GM21717 (cell line): ENCODE measurements around the gene PRKAG3.

Experiments
- ATAC-seq: cut with Tn5 transposase; IDR thresholded peaks from one replicate; pipeline ENCODE4 v1.9.1; 2021; ENCODE audit warnings: mild to moderate bottlenecking, moderate library complexity; ENCODE audit not compliant: unreplicated experiment

PRKAG3 gene

GRCh38 chr2:218815649-218816048 is 16.0 kb downstream of the PRKAG3 start:
- no peak for ATAC-seq

DNA sequence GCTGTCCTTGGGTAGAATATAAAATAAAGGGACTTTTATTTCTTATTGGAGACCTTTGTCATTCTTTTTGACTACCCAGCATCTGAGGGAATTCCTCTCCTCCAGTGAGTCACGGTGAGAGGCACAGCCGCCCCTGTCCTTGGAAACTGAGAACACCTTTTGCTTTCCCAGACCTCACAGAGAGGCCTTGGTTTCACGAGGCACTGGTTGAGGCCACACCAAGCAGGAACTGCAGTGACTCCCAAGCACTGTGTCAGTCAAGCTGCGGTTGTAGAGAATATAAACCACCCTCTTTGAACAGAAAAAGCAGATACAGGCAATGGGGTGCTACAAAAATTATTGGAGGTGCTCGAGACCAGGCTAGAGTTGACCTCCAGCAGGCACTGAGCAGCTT is 16.4 kb downstream of the PRKAG3 start:
- ATAC-seq, result no peak

DNA sequence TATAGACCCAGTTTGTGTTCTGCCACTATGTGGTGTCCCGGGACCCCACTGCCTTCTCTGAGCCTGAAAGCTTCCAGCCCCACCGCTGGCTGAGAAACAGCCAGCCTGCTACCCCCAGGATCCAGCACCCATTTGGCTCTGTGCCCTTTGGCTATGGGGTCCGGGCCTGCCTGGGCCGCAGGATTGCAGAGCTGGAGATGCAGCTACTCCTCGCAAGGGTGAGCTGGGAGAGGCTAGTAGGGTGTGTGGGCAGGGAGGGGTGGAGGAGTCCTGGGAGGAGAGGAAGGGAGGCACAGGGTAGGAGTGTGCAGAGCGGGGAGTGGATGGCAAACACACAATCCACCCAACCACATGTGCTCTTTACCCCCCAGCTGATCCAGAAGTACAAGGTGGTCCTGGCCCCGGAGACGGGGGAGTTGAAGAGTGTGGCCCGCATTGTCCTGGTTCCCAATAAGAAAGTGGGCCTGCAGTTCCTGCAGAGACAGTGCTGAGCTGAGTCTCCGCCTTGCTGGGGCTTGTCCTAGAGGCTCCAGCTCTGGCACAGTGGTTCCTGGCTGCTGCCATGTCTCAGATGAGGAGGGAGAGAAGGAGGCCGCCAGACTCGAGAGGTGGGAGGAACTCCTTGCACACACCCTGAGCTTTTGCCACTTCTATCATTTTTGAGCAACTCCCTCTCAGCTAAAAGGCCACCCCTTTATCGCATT is 16.9 kb downstream of the PRKAG3 start:
- no peak for ATAC-seq

DNA sequence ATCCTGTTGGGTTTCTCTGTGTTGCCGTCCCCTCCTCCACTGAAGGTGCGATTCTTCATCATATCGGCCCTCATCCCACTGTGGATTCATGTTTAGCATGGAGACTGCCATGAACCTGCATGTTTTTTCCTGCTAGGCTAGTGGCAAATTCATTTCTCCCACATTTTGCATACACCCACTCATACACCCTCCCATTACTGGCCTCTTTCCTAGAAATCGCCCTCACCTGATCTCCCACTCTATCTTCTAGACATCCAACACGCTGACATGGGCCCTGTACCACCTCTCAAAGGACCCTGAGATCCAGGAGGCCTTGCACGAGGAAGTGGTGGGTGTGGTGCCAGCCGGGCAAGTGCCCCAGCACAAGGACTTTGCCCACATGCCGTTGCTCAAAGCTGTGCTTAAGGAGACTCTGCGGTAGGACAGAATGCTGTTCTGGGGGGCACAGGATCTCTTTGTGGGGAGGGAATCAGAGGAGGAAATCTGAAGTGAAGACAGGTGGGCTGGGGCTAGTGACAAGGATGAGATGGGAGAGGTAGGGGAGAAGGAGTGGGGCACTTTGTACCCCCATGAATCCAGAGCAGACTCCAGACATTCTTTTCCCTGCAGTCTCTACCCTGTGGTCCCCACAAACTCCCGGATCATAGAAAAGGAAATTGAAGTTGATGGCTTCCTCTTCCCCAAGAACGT is 17.7 kb downstream of the PRKAG3 start:
- no peak for ATAC-seq

DNA sequence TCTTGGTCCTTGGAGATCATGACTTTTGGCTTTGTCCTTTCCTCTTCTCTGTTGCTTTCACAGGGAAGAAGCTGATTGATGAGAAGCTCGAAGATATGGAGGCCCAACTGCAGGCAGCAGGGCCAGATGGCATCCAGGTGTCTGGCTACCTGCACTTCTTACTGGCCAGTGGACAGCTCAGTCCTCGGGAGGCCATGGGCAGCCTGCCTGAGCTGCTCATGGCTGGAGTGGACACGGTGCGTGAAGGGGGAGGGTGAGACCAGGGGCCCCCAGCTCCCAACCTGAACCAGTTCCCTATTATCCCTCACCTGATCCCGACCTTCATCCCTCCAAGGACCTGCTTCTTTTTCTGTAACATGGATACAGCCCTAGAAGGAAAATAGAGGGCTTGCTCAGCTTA is 18.7 kb downstream of the PRKAG3 start:
- no peak for ATAC-seq

GRCh38 chr2:218812096-218812815 is 19.3 kb downstream of the PRKAG3 start:
- no peak for ATAC-seq

DNA sequence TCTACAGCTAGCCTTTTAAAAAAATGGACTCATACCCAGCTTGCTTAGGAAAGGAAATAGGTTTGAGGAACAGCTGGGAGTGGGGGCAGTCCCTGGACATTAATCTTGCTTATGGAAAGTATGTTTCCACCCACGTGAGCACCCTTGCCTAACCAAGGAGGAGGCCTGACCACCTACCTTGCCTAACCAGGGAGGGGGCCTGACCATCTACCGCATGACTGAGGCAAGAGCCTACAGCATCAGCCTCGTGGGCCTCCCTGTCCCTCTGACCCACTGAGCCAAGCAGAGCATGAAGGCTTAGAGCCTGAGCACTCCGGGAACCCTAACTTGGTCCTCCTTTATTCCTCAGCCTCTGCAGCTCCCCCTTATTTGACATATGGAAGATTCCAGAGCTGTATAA is 20.2 kb downstream of the PRKAG3 start:
- ATAC-seq, result no peak

DNA sequence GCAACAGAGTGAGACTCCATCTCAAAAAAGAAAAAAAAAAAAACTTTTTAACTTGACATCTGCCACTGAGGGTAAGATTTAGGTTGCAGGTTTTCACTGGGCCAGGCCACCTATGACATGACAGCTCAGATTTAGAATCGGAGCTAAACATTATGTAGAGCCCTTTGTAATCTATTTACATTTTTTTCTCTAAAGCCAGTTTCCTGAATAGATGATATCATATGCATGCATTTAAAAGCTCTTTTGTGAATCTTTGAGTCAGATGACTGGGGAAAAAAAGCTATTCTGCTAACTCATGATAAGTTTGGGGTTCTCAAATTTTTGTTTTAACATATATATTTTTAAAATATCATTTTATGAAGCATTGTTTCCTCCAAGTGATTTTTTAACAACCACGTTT is 21.3 kb downstream of the PRKAG3 start:
- ATAC-seq, result no peak

GRCh38 chr2:218809515-218809914 is 22.1 kb downstream of the PRKAG3 start:
- no peak for ATAC-seq

GRCh38 chr2:218807626-218808025 is 24.0 kb downstream of the PRKAG3 start:
- no peak for ATAC-seq

DNA sequence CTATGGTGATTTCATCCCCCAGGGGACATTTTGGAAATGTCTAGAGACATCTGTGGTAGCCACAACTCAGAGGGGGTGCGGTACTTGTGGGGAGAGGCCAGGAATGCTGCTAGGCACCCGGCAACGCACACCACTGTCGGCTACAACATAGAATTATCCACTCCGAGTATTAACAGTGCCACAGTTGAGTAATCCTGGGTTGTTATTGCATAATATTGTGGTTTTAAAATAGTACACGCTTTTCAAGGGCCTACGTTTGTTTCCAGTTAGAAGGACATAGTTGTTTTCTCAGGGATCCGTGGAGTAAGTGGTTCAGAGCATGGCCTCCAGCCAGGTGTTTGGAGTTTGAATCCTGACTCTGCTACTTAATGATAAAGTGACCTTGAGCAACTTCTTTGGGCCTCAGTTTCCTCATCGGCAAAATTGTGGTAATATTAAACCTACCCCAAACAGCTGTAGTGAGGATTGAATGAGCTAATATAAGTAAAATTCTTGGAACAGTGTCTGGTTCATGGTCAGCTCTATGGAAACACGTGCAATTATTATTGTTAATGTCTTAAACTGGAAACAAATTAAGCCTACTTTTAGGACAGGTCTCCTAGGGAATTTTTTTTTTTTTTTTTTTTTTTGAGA is 25.1 kb downstream of the PRKAG3 start:
- ATAC-seq, result no peak

- no peak for ATAC-seq
These were observed 26.0 kb downstream of the PRKAG3 start for GRCh38 chr2:218805627-218806026.

DNA sequence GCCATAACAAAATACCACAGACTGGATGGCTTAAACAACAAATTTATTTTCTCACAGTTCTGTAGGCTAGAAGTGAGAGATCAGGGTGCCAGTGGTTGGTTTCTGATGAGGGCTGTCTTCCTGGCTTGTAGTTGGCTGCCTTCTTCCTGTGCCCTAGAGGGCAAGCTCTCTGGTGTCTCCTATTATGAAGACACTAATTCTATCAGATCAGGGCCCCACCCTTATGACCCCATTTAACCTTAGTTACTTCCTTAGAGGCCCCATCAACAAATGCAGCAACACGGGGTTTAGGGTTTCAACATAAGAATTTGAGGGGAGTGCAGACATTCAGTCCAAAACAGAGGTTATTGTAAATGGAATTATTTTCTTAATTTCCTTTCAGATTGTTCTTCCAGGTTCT is 26.8 kb downstream of the PRKAG3 start:
- ATAC-seq, result no peak

DNA sequence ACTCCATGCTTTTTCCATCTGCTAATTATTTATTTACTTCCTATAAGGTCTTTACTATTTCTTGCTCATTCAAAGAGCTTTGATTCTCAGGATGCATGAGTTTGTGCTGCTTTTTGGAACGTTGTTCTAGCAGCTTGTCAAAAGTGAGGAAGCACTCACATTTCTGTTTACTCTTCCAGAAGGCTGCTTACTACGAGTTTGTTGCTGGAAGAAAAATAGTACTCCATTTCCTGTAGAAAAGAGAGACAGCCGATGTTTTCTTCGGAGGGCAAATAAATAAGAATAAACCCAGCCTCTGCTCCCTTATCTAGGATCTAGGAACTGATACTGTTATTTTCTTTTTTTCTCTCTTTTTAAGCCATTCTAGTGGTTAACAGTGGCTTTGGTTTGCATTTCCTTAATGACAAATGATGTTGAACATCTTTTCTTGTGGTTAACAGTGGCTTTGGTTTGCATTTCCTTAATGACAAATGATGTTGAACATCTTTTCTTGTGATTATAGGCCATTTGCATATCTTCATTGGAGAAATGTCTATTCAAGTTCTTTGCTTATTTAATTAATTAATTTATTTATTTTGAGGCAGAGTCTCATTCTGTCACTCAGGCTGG is 29.1 kb downstream of the PRKAG3 start:
- ATAC-seq, result no peak

- ATAC-seq, result no peak
These were observed 31.6 kb downstream of the PRKAG3 start for GRCh38 chr2:218799990-218800389.

DNA sequence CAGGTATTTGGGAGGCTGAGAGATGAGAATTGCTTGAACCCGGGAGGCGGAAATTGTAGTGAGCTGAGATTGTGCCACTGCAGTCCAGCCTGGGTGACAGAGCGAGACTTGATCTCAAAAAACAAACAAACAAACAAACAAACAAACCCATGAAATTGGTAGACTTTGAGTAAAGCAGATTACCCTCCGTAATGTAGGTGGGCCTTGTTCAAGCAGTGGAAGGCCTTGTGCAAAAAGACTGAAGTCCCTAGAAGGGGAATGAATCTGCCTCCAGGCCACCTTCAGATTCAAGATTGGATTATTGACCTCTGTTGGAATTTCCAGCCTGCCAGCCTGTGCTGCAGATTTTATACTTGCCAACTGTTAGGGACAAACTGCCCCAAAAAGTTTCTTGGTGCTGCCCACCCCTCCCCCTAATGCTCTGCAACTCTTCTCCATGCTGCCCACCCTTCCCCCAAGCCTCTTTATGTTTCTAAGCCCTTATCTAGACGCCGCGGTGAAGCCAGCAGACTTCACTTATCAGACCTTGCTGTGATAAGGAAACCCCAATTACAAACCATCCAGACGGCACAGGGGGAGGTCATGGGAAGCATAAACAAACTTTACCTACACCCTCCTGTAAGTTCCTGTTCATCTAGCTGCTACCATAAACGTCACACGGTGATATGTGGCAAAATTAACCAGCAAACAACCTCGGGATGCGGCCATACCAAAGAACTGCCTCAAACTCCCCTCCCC is 32.7 kb downstream of the PRKAG3 start:
- no peak for ATAC-seq

GRCh38 chr2:218796691-218797090 is 34.9 kb downstream of the PRKAG3 start:
- no peak for ATAC-seq

DNA sequence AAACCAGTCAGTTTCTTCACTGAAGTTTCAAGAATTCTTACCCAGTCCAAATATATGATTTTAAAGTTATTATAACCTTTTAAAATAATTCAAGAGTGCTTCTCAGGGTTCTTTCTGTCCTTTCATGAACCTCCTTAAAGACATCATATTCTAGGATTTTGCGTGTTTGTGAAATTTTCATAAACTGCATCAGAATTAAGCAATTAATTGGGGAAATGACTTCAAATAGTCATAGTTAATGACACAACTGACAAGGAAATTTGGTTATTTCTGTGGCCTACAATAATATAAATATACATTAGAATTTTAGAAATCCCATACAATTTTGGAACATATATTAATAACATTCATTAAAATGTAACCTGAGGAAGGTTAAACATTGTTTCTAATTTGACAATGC is 39.2 kb downstream of the PRKAG3 start:
- ATAC-seq, result no peak

GRCh38 chr2:218788529-218789255 is 42.9 kb downstream of the PRKAG3 start:
- ATAC-seq, result no peak

- ATAC-seq, result no peak
These were observed 45.5 kb downstream of the PRKAG3 start for GRCh38 chr2:218786133-218786532.
